Astrocyte (in vitro differentiated cells and primary cell): Measurements from ENCODE around the gene CXCL14.

ENCODE experiments used
- EZH2 ChIP-seq: IDR thresholded peaks from 2 replicates; pipeline ENCODE4 v1.6.1; 2012; ENCODE audit warnings: mild to moderate bottlenecking, low read length, inconsistent platforms; ENCODE audit not compliant: insufficient read depth
- TF ChIP-seq, protein P1 (sequence below): IDR thresholded peaks from 2 replicates; pipeline ENCODE4 v1.5.1; 2011; ENCODE audit warnings: low read depth, mild to moderate bottlenecking, inconsistent platforms, low read length, moderate library complexity; ENCODE audit not compliant: insufficient read depth

GRCh38 chr5:135535420-135535819 is 43.4 kb downstream of the CXCL14 start:
- TF ChIP-seq, protein P1, sequence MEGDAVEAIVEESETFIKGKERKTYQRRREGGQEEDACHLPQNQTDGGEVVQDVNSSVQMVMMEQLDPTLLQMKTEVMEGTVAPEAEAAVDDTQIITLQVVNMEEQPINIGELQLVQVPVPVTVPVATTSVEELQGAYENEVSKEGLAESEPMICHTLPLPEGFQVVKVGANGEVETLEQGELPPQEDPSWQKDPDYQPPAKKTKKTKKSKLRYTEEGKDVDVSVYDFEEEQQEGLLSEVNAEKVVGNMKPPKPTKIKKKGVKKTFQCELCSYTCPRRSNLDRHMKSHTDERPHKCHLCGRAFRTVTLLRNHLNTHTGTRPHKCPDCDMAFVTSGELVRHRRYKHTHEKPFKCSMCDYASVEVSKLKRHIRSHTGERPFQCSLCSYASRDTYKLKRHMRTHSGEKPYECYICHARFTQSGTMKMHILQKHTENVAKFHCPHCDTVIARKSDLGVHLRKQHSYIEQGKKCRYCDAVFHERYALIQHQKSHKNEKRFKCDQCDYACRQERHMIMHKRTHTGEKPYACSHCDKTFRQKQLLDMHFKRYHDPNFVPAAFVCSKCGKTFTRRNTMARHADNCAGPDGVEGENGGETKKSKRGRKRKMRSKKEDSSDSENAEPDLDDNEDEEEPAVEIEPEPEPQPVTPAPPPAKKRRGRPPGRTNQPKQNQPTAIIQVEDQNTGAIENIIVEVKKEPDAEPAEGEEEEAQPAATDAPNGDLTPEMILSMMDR = no peak
- TF ChIP-seq EZH2 = peak; percentile 82
